Thoracic aorta (tissue), 2 donors: ENCODE results near the gene SLC25A41. TPM values are rescaled to one million over a fixed set of nuclear protein-coding genes. Genes with fewer than 3 reads are reported as not detected.
A peak's percentile ranks its signal among the peaks of the same experiment; 100 is the strongest.

Experiments used
- ATAC-seq: fragments of 150-250 bp; one replicate; pipeline ENCODE4 v1.8.0; 2017; ENCODE audit warnings: low read depth; ENCODE audit not compliant: insufficient number of reproducible peaks, low FRiP score
- DNase-seq: peaks from one replicate; pipeline ENCODE4 v3.0.0-alpha.2; 2020; ENCODE audit warnings: low spot score
- H3K27ac ChIP-seq, 2 donors: fragments of 200-600 bp; sonication (generic); 1 replicate in 1 of 2; 2 replicates in 1 of 2; pipeline ENCODE4 v1.5.1; 2016; ENCODE audit warnings: mild to moderate bottlenecking in 2 of 2, moderate library complexity in 2 of 2
- H3K27me3 ChIP-seq: fragments of 200-600 bp; sonication (generic); replicated peaks from 2 replicates; pipeline ENCODE4 v1.6.0; 2016; ENCODE audit warnings: mild to moderate bottlenecking; ENCODE audit not compliant: insufficient read depth
- H3K36me3 ChIP-seq: fragments of 200-600 bp; sonication (generic); one replicate; pipeline ENCODE4 v1.5.1; 2016
- H3K4me1 ChIP-seq, 2 donors: fragments of 200-600 bp; sonication (generic); 1 replicate in 1 of 2; 2 replicates in 1 of 2; pipeline versions ENCODE4 v1.5.1 to v1.6.0; 2016; ENCODE audit warnings: low read depth in 2 of 2, mild to moderate bottlenecking in 1 of 2; ENCODE audit not compliant: control insufficient read depth in 1 of 2
- H3K4me3 ChIP-seq: fragments of 200-600 bp; sonication (generic); 2 replicates; pipeline ENCODE4 v1.5.1; 2016; ENCODE audit warnings: mild to moderate bottlenecking
- H3K9me3 ChIP-seq: fragments of 200-600 bp; sonication (generic); 2 replicates; pipeline ENCODE4 v1.5.1; 2016
- total RNA-seq, 2 donors: library from RNA; depleted of rRNA; stranded (reverse); fragments of >200 nt; gene quantifications; one replicate each; pipeline versions ENCODE4 v1.1.0 to v1.2.3, GENCODE V29; 2016
- TF ChIP-seq, protein P1 (sequence below): fragments of 200-600 bp; sonication (generic); IDR thresholded peaks from one replicate; pipeline ENCODE4 v1.5.1; 2019; ENCODE audit warnings: antibody characterized with exemption

Gene SLC25A41
- total RNA-seq, 2 donors from 2014 or later: 0.71 TPM; not detected in 1

DNA sequence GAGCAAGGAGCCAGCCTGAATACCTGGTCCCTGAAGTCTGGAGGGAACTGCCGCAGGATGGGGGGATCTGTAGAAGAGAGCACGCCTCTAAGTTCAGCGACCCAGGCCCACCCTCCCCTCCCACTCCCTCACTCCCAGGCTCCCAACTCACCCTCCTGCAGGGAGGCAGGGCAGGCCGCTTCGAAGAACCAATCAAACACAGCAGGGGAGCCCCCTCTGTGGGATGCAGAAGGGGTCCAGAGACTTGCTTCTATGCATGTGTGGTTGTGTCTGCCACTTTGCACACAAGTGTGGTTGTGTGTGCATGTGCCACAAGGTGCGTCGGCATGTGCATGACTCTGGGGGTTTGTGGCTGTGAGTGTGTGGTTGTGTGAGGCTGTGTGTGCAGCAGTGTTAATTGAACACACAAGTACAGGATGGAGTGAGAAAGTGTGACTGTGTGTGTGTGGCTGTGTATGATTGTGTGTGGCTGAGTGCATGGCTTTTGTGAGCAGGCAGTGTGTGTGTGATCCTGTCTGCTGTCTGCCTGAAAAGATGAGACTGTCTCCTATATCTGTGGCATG lies 46.4 kb upstream of the SLC25A41 start:
- no peaks in the 10 kb centered on the region for H3K27me3 ChIP-seq
- ATAC-seq (no peak), DNase-seq (no peak)
- no peak overlapping the region for H3K4me3 ChIP-seq
- no peaks in the 10 kb centered on the region for H3K36me3 ChIP-seq
- no peak overlapping the region for H3K27ac ChIP-seq
- peaks cover 0 to 12% of the 10 kb centered on the region in 2 donors for H3K4me1 ChIP-seq
- H3K9me3 ChIP-seq: no peaks in the 10 kb centered on the region
- TF ChIP-seq, protein P1, sequence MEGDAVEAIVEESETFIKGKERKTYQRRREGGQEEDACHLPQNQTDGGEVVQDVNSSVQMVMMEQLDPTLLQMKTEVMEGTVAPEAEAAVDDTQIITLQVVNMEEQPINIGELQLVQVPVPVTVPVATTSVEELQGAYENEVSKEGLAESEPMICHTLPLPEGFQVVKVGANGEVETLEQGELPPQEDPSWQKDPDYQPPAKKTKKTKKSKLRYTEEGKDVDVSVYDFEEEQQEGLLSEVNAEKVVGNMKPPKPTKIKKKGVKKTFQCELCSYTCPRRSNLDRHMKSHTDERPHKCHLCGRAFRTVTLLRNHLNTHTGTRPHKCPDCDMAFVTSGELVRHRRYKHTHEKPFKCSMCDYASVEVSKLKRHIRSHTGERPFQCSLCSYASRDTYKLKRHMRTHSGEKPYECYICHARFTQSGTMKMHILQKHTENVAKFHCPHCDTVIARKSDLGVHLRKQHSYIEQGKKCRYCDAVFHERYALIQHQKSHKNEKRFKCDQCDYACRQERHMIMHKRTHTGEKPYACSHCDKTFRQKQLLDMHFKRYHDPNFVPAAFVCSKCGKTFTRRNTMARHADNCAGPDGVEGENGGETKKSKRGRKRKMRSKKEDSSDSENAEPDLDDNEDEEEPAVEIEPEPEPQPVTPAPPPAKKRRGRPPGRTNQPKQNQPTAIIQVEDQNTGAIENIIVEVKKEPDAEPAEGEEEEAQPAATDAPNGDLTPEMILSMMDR: no peak

DNA sequence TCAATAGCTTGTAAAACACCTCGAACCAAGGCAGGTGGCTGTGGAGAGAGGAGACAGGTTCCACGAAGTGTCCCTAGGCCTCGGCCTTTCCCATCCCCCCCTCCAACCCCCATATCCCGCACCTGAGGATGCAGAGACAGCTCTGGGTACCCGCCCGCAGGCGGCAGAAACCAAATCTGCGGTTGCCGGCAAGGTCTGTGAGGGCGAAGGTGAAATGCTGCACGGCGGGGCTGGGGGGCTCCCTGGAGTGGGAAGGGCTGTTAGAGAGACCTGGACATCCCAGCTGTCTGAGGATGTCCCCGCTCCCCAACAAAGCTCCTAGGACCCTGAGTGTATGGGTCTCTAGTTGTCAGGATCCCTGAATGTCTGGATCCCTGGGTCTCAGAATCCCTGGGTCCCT lies 45.3 kb upstream of the SLC25A41 start:
- Histone ChIP-seq H3K4me3 (no peak overlapping the region), H3K9me3 (no peaks in the 10 kb centered on the region), H3K27ac (no peak overlapping the region), H3K4me1 (peaks cover 0 to 12% of the 10 kb centered on the region in 2 donors), H3K27me3 (no peaks in the 10 kb centered on the region), H3K36me3 (no peaks in the 10 kb centered on the region)
- no peak for ATAC-seq
- DNase-seq: no peak
- TF ChIP-seq, protein P1: no peak

DNA sequence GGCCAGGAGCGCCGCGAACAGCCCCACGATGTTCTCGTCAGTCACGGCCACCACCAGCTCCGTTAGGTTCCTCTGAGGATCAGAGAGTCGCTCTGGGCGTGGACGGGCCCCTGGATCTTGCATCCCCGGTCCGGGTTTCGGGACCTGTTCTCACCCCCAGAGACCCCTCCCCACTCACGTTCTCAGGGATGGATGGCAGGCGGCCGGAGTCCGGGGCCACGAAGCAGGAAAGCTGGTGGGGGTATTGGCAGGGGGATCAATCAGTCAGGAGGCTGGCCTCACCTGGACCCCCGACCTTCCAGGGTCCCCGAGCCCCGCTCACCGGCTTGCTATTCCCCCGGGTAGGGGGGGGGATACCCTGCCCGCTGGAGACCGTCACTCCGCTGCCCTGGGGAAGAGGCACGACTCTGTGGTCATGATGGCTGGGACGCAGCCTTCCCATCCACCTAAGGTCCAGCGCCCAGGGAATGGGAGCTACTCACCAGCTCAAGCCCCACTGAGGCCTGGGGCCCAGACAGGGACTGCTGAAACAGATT lies 43.4 kb upstream of the SLC25A41 start:
- H3K4me3 ChIP-seq: peak overlapping the region; percentile 12
- TF ChIP-seq, protein P1: no peak
- ATAC-seq: no peak
- no peak for DNase-seq
- no peak overlapping the region for H3K27ac ChIP-seq
- H3K9me3 ChIP-seq: no peaks in the 10 kb centered on the region
- no peaks in the 10 kb centered on the region for H3K36me3 ChIP-seq
- no peaks in the 10 kb centered on the region for H3K27me3 ChIP-seq
- peaks cover 0 to 12% of the 10 kb centered on the region in 2 donors for H3K4me1 ChIP-seq

DNA sequence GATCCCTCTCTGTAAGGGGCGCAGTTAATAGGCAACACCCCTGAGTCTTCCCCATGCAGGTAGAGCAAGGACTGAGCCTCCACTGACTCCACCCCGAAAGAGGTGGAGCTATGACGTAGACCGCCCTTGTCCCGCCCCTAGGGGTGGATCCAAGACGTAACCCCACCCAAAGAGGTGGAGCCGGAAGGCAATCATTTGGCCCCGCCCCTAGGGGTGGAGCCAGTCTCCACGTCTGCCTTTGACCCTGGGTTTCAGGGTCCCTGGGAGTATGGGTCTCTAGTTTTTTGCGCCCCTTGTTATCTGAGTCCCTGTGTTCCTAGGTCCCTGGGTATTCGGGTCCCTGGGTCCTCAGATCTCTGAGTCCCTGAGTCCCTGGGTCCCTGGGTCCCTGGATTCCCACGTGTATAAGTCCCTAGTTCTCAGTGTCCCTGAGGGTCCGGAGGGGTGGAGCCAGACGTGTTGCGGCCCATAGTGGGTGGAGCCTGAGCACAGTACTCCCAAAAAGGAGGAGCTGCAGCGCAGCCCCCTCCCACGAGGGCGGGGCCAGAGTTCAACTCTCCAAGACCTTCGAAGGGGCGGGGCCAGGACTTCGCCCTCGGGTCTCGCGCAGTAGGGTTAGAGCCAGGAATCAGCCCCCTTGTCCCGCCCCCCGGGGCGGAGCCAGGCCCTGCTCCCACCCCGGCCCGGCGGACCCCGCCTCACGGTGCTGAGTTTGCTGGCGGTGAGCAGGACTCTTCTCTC lies 42.8 kb upstream of the SLC25A41 start:
- no peaks in the 10 kb centered on the region for H3K27me3 ChIP-seq
- H3K9me3 ChIP-seq: no peaks in the 10 kb centered on the region
- TF ChIP-seq, protein P1: no peak
- peaks cover 0 to 12% of the 10 kb centered on the region in 2 donors for H3K4me1 ChIP-seq
- ATAC-seq (no peak), DNase-seq (no peak)
- H3K36me3 ChIP-seq: no peaks in the 10 kb centered on the region
- H3K4me3 ChIP-seq: peak overlapping the region; percentile 12
- H3K27ac ChIP-seq: no peak overlapping the region

DNA sequence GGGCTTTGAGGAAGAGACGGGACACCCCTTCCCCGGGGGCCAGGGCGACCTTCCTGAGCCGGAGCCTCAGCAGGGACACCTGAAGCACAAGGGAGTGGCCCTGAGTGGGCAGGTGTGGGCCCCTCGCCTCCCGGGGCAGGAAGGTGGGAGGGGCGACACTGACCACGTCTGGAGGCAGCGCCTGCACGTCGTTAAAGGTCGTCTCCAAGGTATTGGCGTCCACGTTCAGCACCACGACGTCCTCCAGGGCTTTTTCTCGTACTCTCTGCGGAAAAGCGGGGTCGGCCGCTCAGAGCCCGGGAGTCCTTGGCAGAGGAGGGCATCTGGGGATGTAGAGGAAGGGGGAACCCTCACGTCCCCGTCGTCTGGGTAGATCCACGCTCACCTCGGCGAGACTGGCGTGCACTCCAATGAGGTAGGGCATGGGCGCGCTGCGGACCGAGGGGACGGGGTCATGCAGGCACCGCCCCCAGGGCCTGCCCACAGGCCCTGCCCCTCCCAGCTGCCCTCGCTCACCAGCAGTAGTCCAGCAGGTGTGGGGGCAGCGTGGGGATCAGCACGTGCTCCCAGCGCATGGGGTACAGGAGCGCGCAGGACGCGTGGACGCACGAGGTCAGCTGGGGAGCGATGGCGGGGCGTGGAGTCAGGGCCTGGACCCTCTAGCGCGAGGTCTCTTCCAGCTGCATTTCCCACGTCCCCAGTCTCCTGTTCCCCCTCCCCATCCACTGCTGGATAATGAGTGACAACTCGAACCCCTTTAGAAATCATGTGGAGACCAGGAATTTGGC lies 42.0 kb upstream of the SLC25A41 start:
- no peaks in the 10 kb centered on the region for H3K27me3 ChIP-seq

More for the DNA sequence above, 42.0 kb upstream of the SLC25A41 start:
- no peak for DNase-seq
- Histone ChIP-seq H3K36me3 (no peaks in the 10 kb centered on the region), H3K9me3 (no peaks in the 10 kb centered on the region), H3K27ac (no peak overlapping the region), H3K4me3 (no peak overlapping the region), H3K4me1 (peaks cover 0 to 12% of the 10 kb centered on the region in 2 donors)
- TF ChIP-seq, protein P1: no peak
- no peak for ATAC-seq
